B cell (primary cell): ENCODE results near the gene HIRA. TPM values are rescaled to one million over a fixed set of nuclear protein-coding genes. Genes with fewer than 3 reads are reported as not detected.

ENCODE experiments used
- ATAC-seq: fragments of 200-7000 bp; cut with Tn5 transposase; one replicate; pipeline ENCODE4 v1.10.0; 2021; ENCODE audit warnings: low read depth, mild to moderate bottlenecking, moderate number of reproducible peaks, moderate library complexity
- CTCF ChIA-PET: fragments of 350-600 bp; sonication (Branson Sonifier 250); formaldehyde crosslinking; loops from one replicate; lab custom pipeline; 2021; ENCODE audit warnings: antibody characterized with exemption, inconsistent platforms; lab: Charles Lee
- POLR2A ChIA-PET: fragments of 350-600 bp; sonication (Branson Sonifier 250); formaldehyde crosslinking; loops from one replicate; lab custom pipeline; 2021; ENCODE audit warnings: antibody characterized with exemption; lab: Charles Lee
- DNase-seq: peaks from one replicate; pipeline ENCODE4 v3.0.0; 2013
- H2AFZ ChIP-seq: 2 replicates; pipeline ENCODE4 v1.6.1; 2012; ENCODE audit warnings: mild to moderate bottlenecking, low read depth, low read length; ENCODE audit not compliant: insufficient read depth, poor library complexity, severe bottlenecking
- H3K27ac ChIP-seq, 2 donors: 1 replicate in 1 of 2; 2 replicates in 1 of 2; pipeline ENCODE4 v1.5.1; 2012 to 2013; ENCODE audit warnings: low read length in 2 of 2, mild to moderate bottlenecking in 2 of 2, moderate library complexity in 1 of 2
- H3K27me3 ChIP-seq, 4 experiments: fragments of 200-600 bp in 1 of 4; sonication (generic) in 1 of 4; replicated peaks in 1 of 4; 1 replicate in 2 of 4; 2 replicates in 2 of 4; pipeline versions ENCODE4 v1.6.1 to v1.7.0; 2013 to 2016; ENCODE audit warnings: low read length in 3 of 4, mild to moderate bottlenecking in 2 of 4, mixed read lengths in 1 of 4, moderate library complexity in 1 of 4; ENCODE audit not compliant: insufficient read depth in 4 of 4, control insufficient read depth in 3 of 4; ENCODE audit errors: control extremely low read depth in 1 of 4
- H3K36me3 ChIP-seq, 2 experiments: replicated peaks in 1 of 2; 1 replicate in 1 of 2; 2 replicates in 1 of 2; pipeline versions ENCODE4 v1.6.1 to v1.7.1; 2013; ENCODE audit warnings: low read length in 1 of 2; ENCODE audit not compliant: insufficient read depth in 2 of 2, control insufficient read depth in 1 of 2; ENCODE audit errors: control extremely low read depth in 1 of 2, extremely low read depth in 1 of 2
- H3K4me1 ChIP-seq, 2 donors: fragments of 200-600 bp in 1 of 2; sonication (generic) in 1 of 2; 1 replicate in 1 of 2; 2 replicates in 1 of 2; pipeline versions ENCODE4 v1.5.1 to v1.6.1; 2013 to 2017; ENCODE audit warnings: low read length in 2 of 2; ENCODE audit not compliant: control insufficient read depth in 2 of 2, insufficient read depth in 2 of 2
- H3K4me2 ChIP-seq: replicated peaks from 2 replicates; pipeline ENCODE3; 2012; ENCODE audit warnings: mild to moderate bottlenecking, low read depth, low read length; ENCODE audit not compliant: poor library complexity, severe bottlenecking
- H3K4me3 ChIP-seq, 5 experiments: fragments of 200-600 bp in 1 of 5; sonication (generic) in 1 of 5; 1 replicate in 3 of 5; 2 replicates in 2 of 5; pipeline versions ENCODE4 v1.5.1 to v1.7.0; 2011 to 2016; ENCODE audit warnings: low read length in 4 of 5, mild to moderate bottlenecking in 4 of 5, low read depth in 2 of 5, control low read depth in 1 of 5, moderate library complexity in 1 of 5; ENCODE audit not compliant: insufficient read depth in 1 of 5; ENCODE audit errors: control extremely low read depth in 1 of 5, extremely low read depth in 1 of 5
- H3K79me2 ChIP-seq: fragments of 200-600 bp; sonication (generic); one replicate; pipeline ENCODE4 v1.6.0; 2016; ENCODE audit warnings: low read length; ENCODE audit not compliant: control insufficient read depth, insufficient read depth
- H3K9ac ChIP-seq: fragments of 200-600 bp; sonication (generic); 2 replicates; pipeline ENCODE4 v1.6.1; 2017; ENCODE audit warnings: mild to moderate bottlenecking, low read length, moderate library complexity
- H3K9me3 ChIP-seq, 3 donors: one replicate each; pipeline versions ENCODE4 v1.6.1 to v1.7.1; 2013; ENCODE audit warnings: low read length in 2 of 3; ENCODE audit not compliant: control insufficient read depth in 2 of 3, insufficient read depth in 1 of 3; ENCODE audit errors: control extremely low read depth in 1 of 3
- H4K20me1 ChIP-seq: 2 replicates; pipeline ENCODE4 v1.6.0; 2012; ENCODE audit warnings: mild to moderate bottlenecking, low read length; ENCODE audit not compliant: insufficient read depth, control insufficient read depth, poor library complexity, severe bottlenecking
- H3K27ac Mint-ChIP-seq: one replicate; pipeline ENCODE4 v1.8.0; 2021; ENCODE audit warnings: mixed read lengths
- H3K27me3 Mint-ChIP-seq: one replicate; pipeline ENCODE4 v1.8.0; 2021; ENCODE audit warnings: mixed read lengths
- H3K4me1 Mint-ChIP-seq: one replicate; pipeline ENCODE4 v1.8.0; 2021; ENCODE audit warnings: mixed read lengths
- H3K4me3 Mint-ChIP-seq: one replicate; pipeline ENCODE4 v1.8.0; 2021; ENCODE audit warnings: mixed read lengths
- H3K9me3 Mint-ChIP-seq: one replicate; pipeline ENCODE4 v1.8.0; 2022; ENCODE audit warnings: mixed read lengths; ENCODE audit not compliant: insufficient read depth
- CTCF ChIP-seq: fragments of 200-600 bp; IDR thresholded peaks from one replicate; pipeline ENCODE4 v1.8.0; 2022; ENCODE audit warnings: antibody characterized with exemption, mild to moderate bottlenecking
- EZH2 ChIP-seq: IDR thresholded peaks from 2 replicates; pipeline ENCODE4 v1.6.1; 2012; ENCODE audit warnings: borderline replicate concordance, low read depth, mild to moderate bottlenecking, moderate library complexity, low read length; ENCODE audit not compliant: insufficient read depth, poor library complexity, severe bottlenecking
- WGBS: methylation state at CpG from one replicate; pipeline ENCODE4 v1.1.5; 2013; ENCODE audit warnings: missing lambda C conversion rate; ENCODE audit not compliant: insufficient coverage; 5-methylcytosine and 5-hydroxymethylcytosine counted together
- intact Hi-C: fragments of 100-400 bp; cut with micrococcal nuclease; formaldehyde crosslinking; loops from one replicate; pipeline ENCODE4 v1.10.0; 2022
- polyA plus RNA-seq: library from polyadenylated mRNA; depleted of rRNA; stranded (reverse); fragments of >200 nt; gene quantifications from 2 replicates; pipeline ENCODE4 v1.2.3, GENCODE V29; 2012
- total RNA-seq, 2 donors: library from RNA; stranded (reverse); fragments of 120-200 nt in 1 of 2; gene quantifications; 1 replicate in 1 of 2; 2 replicates in 1 of 2; pipeline versions ENCODE4 v1.2.3 to v1.2.4, GENCODE V29; 2013 to 2022

Gene HIRA
- total and polyA plus RNA-seq, 2 donors (not counting 1 experiment from before 2014, with no cell fraction given) = 28.3 to 34.5 TPM

DNA sequence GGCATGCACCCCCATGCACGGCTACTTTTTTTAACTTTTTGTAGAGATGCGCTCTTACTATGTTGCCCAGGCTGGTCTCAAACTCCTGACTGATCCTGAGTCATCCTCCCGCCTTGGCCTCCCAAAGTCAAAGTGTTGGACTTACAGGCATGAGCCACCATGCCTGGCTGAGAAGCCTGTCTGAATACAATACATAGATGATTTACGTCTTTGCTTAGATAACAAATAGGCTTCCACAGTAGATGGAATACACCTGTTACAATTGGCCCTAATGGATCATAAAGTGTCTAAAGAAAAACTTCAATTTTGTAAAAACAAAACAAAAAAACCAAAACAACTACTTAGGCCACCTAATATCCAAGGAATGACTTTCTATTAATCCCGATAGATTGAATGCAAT is 127.0 kb downstream of the HIRA start:
- intact Hi-C loops = no loop called here
- Mint-ChIP-seq H3K9me3 (no peaks in the 10 kb centered on the region), H3K27ac (no peak overlapping the region), H3K4me3 (no peak overlapping the region), H3K4me1 (no peaks in the 10 kb centered on the region), H3K27me3 (no peaks in the 10 kb centered on the region)
- Histone ChIP-seq H2AFZ (no peak overlapping the region), H3K27me3 (no peaks in the 10 kb centered on the region), H3K9ac (no peak overlapping the region), H3K4me2 (no peak overlapping the region), H3K4me3 (no peak overlapping the region), H3K27ac (no peak overlapping the region), H3K36me3 (no peaks in the 10 kb centered on the region), H3K9me3 (peaks cover 0 to 3% (median 0%) of the 10 kb centered on the region in 3 donors), H4K20me1 (no peaks in the 10 kb centered on the region), H3K4me1 (no peaks in the 10 kb centered on the region), H3K79me2 (no peaks in the 10 kb centered on the region)
- CTCF ChIA-PET = interaction anchor here (0.7 kb wide), 2 partner anchors 60 to 1705 kb away, joined by 3 to 4 read pairs; no protein-coding TSS in a partner anchor
- WGBS = 97% methylated on average over 3 of the region's 5 CpGs
- POLR2A ChIA-PET = no interaction called here
- no peak for DNase-seq
- TF ChIP-seq CTCF = no peak
- no peak for TF ChIP-seq EZH2
- ATAC-seq = no peak

- ATAC-seq = no peak
- Histone ChIP-seq H4K20me1 (no peaks in the 10 kb centered on the region), H2AFZ (no peak overlapping the region), H3K36me3 (no peaks in the 10 kb centered on the region), H3K9ac (no peak overlapping the region), H3K27ac (no peak overlapping the region), H3K27me3 (no peaks in the 10 kb centered on the region), H3K79me2 (no peaks in the 10 kb centered on the region), H3K4me1 (no peaks in the 10 kb centered on the region), H3K4me2 (no peak overlapping the region), H3K4me3 (no peak overlapping the region), H3K9me3 (peaks cover 0 to 3% (median 0%) of the 10 kb centered on the region in 3 donors)
- H3K9me3 Mint-ChIP-seq = no peaks in the 10 kb centered on the region
- CTCF ChIA-PET = no interaction called here
- no peak for DNase-seq
- intact Hi-C loops = no loop called here
- no peaks in the 10 kb centered on the region for H3K27me3 Mint-ChIP-seq
- POLR2A ChIA-PET = no interaction called here
- H3K27ac Mint-ChIP-seq = no peak overlapping the region
- WGBS = 83% methylated on average over 1 of the region's 1 CpG
- TF ChIP-seq CTCF (no peak), EZH2 (no peak)
- H3K4me1 Mint-ChIP-seq = no peaks in the 10 kb centered on the region
- H3K4me3 Mint-ChIP-seq = no peak overlapping the region
Measured at GRCh38 chr22:19303785-19304184, 127.7 kb downstream of the HIRA start.
